H9 (cell line): ENCODE measurements around the gene PRLHR. TPM values are rescaled to one million over a fixed set of nuclear protein-coding genes. Genes with fewer than 3 reads are reported as not detected.

Experiments used
- DNase-seq: peaks from one replicate; pipeline ENCODE4 v3.0.0-alpha.2; 2017
- H2AFZ ChIP-seq: one replicate; pipeline ENCODE4 v1.6.1; 2013; ENCODE audit warnings: mild to moderate bottlenecking, low read length, control low read depth, moderate library complexity
- H2AK5ac ChIP-seq: 2 replicates; pipeline ENCODE4 v1.6.1; 2013; ENCODE audit warnings: low read length, control low read depth, mixed read lengths; ENCODE audit not compliant: insufficient read length
- H2BK120ac ChIP-seq: one replicate; pipeline ENCODE4 v1.6.1; 2013; ENCODE audit warnings: low read depth, mild to moderate bottlenecking, low read length, control low read depth, inconsistent platforms; ENCODE audit not compliant: poor library complexity, severe bottlenecking
- H2BK12ac ChIP-seq: 2 replicates; pipeline ENCODE4 v1.6.1; 2013; ENCODE audit warnings: low read length, control low read depth, mixed read lengths, low read depth; ENCODE audit not compliant: insufficient read length
- H2BK15ac ChIP-seq: 2 replicates; pipeline ENCODE4 v1.6.1; 2013; ENCODE audit warnings: low read depth, low read length, control low read depth
- H2BK20ac ChIP-seq: one replicate; pipeline ENCODE4 v1.6.1; 2013; ENCODE audit warnings: low read depth, mild to moderate bottlenecking, low read length, control low read depth, inconsistent platforms; ENCODE audit not compliant: poor library complexity, severe bottlenecking
- H2BK5ac ChIP-seq: 2 replicates; pipeline ENCODE4 v1.6.1; 2013; ENCODE audit warnings: low read length, control low read depth, mixed read lengths; ENCODE audit not compliant: insufficient read length
- H3K14ac ChIP-seq: 2 replicates; pipeline ENCODE4 v1.6.1; 2013; ENCODE audit warnings: low read length, control low read depth; ENCODE audit not compliant: insufficient read depth
- H3K18ac ChIP-seq: 2 replicates; pipeline ENCODE4 v1.6.1; 2013; ENCODE audit warnings: low read depth, mild to moderate bottlenecking, mixed read lengths, low read length, control low read depth; ENCODE audit not compliant: insufficient read length
- H3K23ac ChIP-seq: 2 replicates; pipeline ENCODE4 v1.6.1; 2013; ENCODE audit warnings: low read length, control low read depth, mixed read lengths, low read depth; ENCODE audit not compliant: insufficient read length
- H3K23me2 ChIP-seq: 2 replicates; pipeline ENCODE4 v1.6.1; 2013; ENCODE audit warnings: low read depth, mild to moderate bottlenecking, mixed read lengths, low read length, control low read depth; ENCODE audit not compliant: insufficient read length, poor library complexity, severe bottlenecking
- H3K27ac ChIP-seq: 2 replicates; pipeline ENCODE4 v1.5.1; 2013; ENCODE audit warnings: low read length, control low read depth, mixed read lengths, low read depth; ENCODE audit not compliant: insufficient read length
- H3K27me3 ChIP-seq: 2 replicates; pipeline ENCODE4 v1.6.1; 2013; ENCODE audit warnings: low read length, control low read depth, inconsistent platforms; ENCODE audit not compliant: insufficient read depth
- H3K4ac ChIP-seq: 2 replicates; pipeline ENCODE4 v1.6.1; 2013; ENCODE audit warnings: low read depth, mild to moderate bottlenecking, control low read depth, inconsistent platforms, low read length, moderate library complexity
- H3K4me1 ChIP-seq: 2 replicates; pipeline ENCODE4 v1.6.1; 2013; ENCODE audit warnings: low read length, control low read depth, inconsistent platforms; ENCODE audit not compliant: insufficient read depth
- H3K4me2 ChIP-seq: 2 replicates; pipeline ENCODE4 v1.6.1; 2013; ENCODE audit warnings: low read length, control low read depth, mixed read lengths; ENCODE audit not compliant: insufficient read length, insufficient read depth
- H3K56ac ChIP-seq: 2 replicates; pipeline ENCODE4 v1.6.1; 2013; ENCODE audit warnings: low read depth, mild to moderate bottlenecking, mixed read lengths, low read length, control low read depth; ENCODE audit not compliant: insufficient read length
- H3K79me1 ChIP-seq: 2 replicates; pipeline ENCODE4 v1.6.1; 2013; ENCODE audit warnings: low read depth, mild to moderate bottlenecking, moderate library complexity, low read length, control low read depth, inconsistent platforms; ENCODE audit not compliant: insufficient read depth, poor library complexity, severe bottlenecking
- H3K79me2 ChIP-seq: 2 replicates; pipeline ENCODE4 v1.6.1; 2013; ENCODE audit warnings: low read length, control low read depth, inconsistent platforms; ENCODE audit not compliant: insufficient read depth
- H3K9ac ChIP-seq: 2 replicates; pipeline ENCODE4 v1.6.1; 2013; ENCODE audit warnings: low read length, control low read depth, mixed read lengths; ENCODE audit not compliant: insufficient read length; ENCODE audit errors: extremely low read depth
- H3K9me3 ChIP-seq: one replicate; pipeline ENCODE4 v1.6.1; 2013; ENCODE audit warnings: low read depth, low read length, inconsistent platforms; ENCODE audit not compliant: control insufficient read depth
- H3T11ph ChIP-seq: one replicate; pipeline ENCODE4 v1.6.1; 2013; ENCODE audit warnings: mild to moderate bottlenecking, low read length, control low read depth, inconsistent platforms
- H4K20me1 ChIP-seq: one replicate; pipeline ENCODE4 v1.6.1; 2013; ENCODE audit not compliant: control insufficient read depth, insufficient read length, insufficient read depth
- H4K5ac ChIP-seq: 2 replicates; pipeline ENCODE4 v1.6.1; 2013; ENCODE audit warnings: low read depth, mild to moderate bottlenecking, mixed read lengths, low read length, control low read depth; ENCODE audit not compliant: insufficient read length
- H4K8ac ChIP-seq: replicated peaks from 2 replicates; pipeline ENCODE4 v1.6.1; 2013; ENCODE audit warnings: low read length, control low read depth, mixed read lengths, low read depth; ENCODE audit not compliant: insufficient read length
- H4K91ac ChIP-seq: 2 replicates; pipeline ENCODE4 v1.6.1; 2013; ENCODE audit warnings: low read depth, mild to moderate bottlenecking, moderate library complexity, mixed read lengths, low read length, control low read depth; ENCODE audit not compliant: insufficient read length
- H3K27ac Mint-ChIP-seq, 3 experiments: 2 replicates in 2 of 3; 3 replicates in 1 of 3; pipeline ENCODE4 v1.8.0; 2020 to 2021; ENCODE audit warnings: mixed read lengths in 3 of 3, mild to moderate bottlenecking in 1 of 3, moderate library complexity in 1 of 3
- H3K27me3 Mint-ChIP-seq: 2 replicates; pipeline ENCODE4 v1.8.0; 2021; ENCODE audit warnings: low read depth, mild to moderate bottlenecking, moderate library complexity, mixed read lengths
- H3K36me3 Mint-ChIP-seq, 3 experiments: 2 replicates in 2 of 3; 3 replicates in 1 of 3; pipeline ENCODE4 v1.8.0; 2020 to 2021; ENCODE audit warnings: low read depth in 3 of 3, mixed read lengths in 3 of 3; ENCODE audit not compliant: insufficient read depth in 1 of 3
- H3K4me1 Mint-ChIP-seq, 2 experiments: 2 replicates each; pipeline ENCODE4 v1.8.0; 2020; ENCODE audit warnings: mixed read lengths in 2 of 2
- H3K4me3 Mint-ChIP-seq, 2 experiments: 2 replicates in 1 of 2; 3 replicates in 1 of 2; pipeline ENCODE4 v1.8.0; 2020 to 2021; ENCODE audit warnings: mild to moderate bottlenecking in 2 of 2, mixed read lengths in 2 of 2, moderate library complexity in 1 of 2
- H3K9me3 Mint-ChIP-seq, 2 experiments: 2 replicates in 1 of 2; 3 replicates in 1 of 2; pipeline ENCODE4 v1.8.0; 2020; ENCODE audit warnings: mild to moderate bottlenecking in 2 of 2, mixed read lengths in 2 of 2, moderate library complexity in 1 of 2
- WGBS: extraction: QIAGEN DNeasy Blood & Tissue Kit; methylation state at CpG from one replicate; pipeline ENCODE4 v1.1.7; 2013; ENCODE audit warnings: missing lambda C conversion rate, low lambda C conversion rate, mixed read lengths; ENCODE audit not compliant: insufficient read length; ENCODE audit errors: extremely low coverage; 5-methylcytosine and 5-hydroxymethylcytosine counted together
- total RNA-seq: library from RNA; stranded (reverse); gene quantifications from 2 replicates; pipeline ENCODE4 v1.2.1, GENCODE V29; 2021
- TF ChIP-seq, protein P1 (sequence below): fragments of 200-600 bp; sonication (generic); conservative IDR thresholded peaks from 3 replicates; pipeline ENCODE4 v1.8.0; 2021; ENCODE audit warnings: antibody characterized with exemption, mild to moderate bottlenecking

The PRLHR gene
- total RNA-seq, 1 experiment from 2014 or later = not detected

DNA sequence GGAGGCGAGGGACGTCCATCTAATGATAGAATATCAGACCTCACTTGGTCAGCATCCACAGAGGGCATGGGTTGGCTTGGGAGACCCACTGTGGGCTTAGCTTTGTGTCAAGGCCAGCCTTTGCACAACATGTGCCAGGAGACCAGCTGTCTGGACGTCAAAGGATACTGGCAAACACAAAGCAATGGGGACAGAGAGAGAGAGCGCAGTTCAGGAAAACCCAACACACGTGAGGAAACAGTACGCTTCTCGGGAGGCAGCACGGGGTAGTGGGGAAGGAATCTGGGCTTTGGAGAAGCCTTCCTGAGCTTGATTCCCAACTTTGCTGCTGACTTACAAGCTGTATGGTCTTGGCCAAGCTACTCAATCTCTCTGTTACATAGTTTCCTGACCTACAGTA, 14.7 kb downstream of the PRLHR start:
- no peak overlapping the region for H2AK5ac ChIP-seq
- H2BK120ac ChIP-seq = no peak overlapping the region
- no peak overlapping the region for H3K4me2 ChIP-seq
- H3K9me3 ChIP-seq = no peaks in the 10 kb centered on the region
- no peak overlapping the region for H4K8ac ChIP-seq
- H3K79me2 ChIP-seq = no peaks in the 10 kb centered on the region
- TF ChIP-seq, protein P1, sequence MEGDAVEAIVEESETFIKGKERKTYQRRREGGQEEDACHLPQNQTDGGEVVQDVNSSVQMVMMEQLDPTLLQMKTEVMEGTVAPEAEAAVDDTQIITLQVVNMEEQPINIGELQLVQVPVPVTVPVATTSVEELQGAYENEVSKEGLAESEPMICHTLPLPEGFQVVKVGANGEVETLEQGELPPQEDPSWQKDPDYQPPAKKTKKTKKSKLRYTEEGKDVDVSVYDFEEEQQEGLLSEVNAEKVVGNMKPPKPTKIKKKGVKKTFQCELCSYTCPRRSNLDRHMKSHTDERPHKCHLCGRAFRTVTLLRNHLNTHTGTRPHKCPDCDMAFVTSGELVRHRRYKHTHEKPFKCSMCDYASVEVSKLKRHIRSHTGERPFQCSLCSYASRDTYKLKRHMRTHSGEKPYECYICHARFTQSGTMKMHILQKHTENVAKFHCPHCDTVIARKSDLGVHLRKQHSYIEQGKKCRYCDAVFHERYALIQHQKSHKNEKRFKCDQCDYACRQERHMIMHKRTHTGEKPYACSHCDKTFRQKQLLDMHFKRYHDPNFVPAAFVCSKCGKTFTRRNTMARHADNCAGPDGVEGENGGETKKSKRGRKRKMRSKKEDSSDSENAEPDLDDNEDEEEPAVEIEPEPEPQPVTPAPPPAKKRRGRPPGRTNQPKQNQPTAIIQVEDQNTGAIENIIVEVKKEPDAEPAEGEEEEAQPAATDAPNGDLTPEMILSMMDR = no peak
- Mint-ChIP-seq H3K36me3 (no peaks in the 10 kb centered on the region), H3K27ac (no peak overlapping the region; a peak in 1 of 7 replicates), H3K4me1 (no peaks in the 10 kb centered on the region), H3K9me3 (no peaks in the 10 kb centered on the region), H3K27me3 (peaks cover 21% of the 10 kb centered on the region), H3K4me3 (no peak overlapping the region)
- H3K23me2 ChIP-seq = no peaks in the 10 kb centered on the region
- no peak overlapping the region for H4K91ac ChIP-seq
- no CpG with 5 or more reads among the region's 8 CpGs for WGBS
- no peak overlapping the region for H3T11ph ChIP-seq
- no peaks in the 10 kb centered on the region for H4K20me1 ChIP-seq
- no peak overlapping the region for H2BK15ac ChIP-seq
- H3K79me1 ChIP-seq = no peaks in the 10 kb centered on the region
- H4K5ac ChIP-seq = no peak overlapping the region
- no peak overlapping the region for H3K23ac ChIP-seq
- H2AFZ ChIP-seq = no peak overlapping the region
- H3K4me1 ChIP-seq = no peaks in the 10 kb centered on the region
- no peak overlapping the region for H3K27ac ChIP-seq
- no peak overlapping the region for H2BK20ac ChIP-seq
- no peak overlapping the region for H3K4ac ChIP-seq
- no peaks in the 10 kb centered on the region for H3K27me3 ChIP-seq
- H3K14ac ChIP-seq = no peak overlapping the region
- H3K18ac ChIP-seq = no peak overlapping the region
- no peak overlapping the region for H3K56ac ChIP-seq
- H3K9ac ChIP-seq = no peak overlapping the region
- H2BK5ac ChIP-seq = no peak overlapping the region
- no peak for DNase-seq
- no peak overlapping the region for H2BK12ac ChIP-seq
